Measurements from ENCODE around the gene AMBP.
"Not testable (repeated sequence)": the region's sequence is repeated elsewhere in the genome, so short reads cannot be mapped to it uniquely, and the experiment has no call there.

AMBP gene

GRCh38 chr9:114050226-114050568 lies 27.9 kb downstream of the AMBP start:
- DNase-seq = no peak

- no peak for DNase-seq
These were observed 28.5 kb downstream of the AMBP start for GRCh38 chr9:114049441-114050225.

GRCh38 chr9:114048533-114049415 lies 29.3 kb downstream of the AMBP start:
- DNase-seq = no peak

GRCh38 chr9:114047717-114048116 lies 30.4 kb downstream of the AMBP start:
- DNase-seq = no peak

- DNase-seq = no peak
These were observed 31.2 kb downstream of the AMBP start for GRCh38 chr9:114046875-114047274.

- no peak for DNase-seq
These were observed 31.8 kb downstream of the AMBP start for GRCh38 chr9:114046237-114046755.

GRCh38 chr9:114043660-114044059 lies 34.4 kb downstream of the AMBP start:
- DNase-seq = not testable (repeated sequence)

- peak; percentile 10 for DNase-seq
These were observed 38.6 kb downstream of the AMBP start for GRCh38 chr9:114039484-114039883.

- DNase-seq = peak; percentile 9
These were observed 39.3 kb downstream of the AMBP start for GRCh38 chr9:114038724-114039313.

GRCh38 chr9:114037961-114038723 lies 40.0 kb downstream of the AMBP start:
- DNase-seq = peak; percentile 15

GRCh38 chr9:114037249-114037648 lies 40.9 kb downstream of the AMBP start:
- no peak for DNase-seq

- DNase-seq = peak; percentile 11
These were observed 42.0 kb downstream of the AMBP start for GRCh38 chr9:114035845-114036801.

GRCh38 chr9:114035221-114035844 lies 42.8 kb downstream of the AMBP start:
- peak; percentile 32 for DNase-seq

- peak; percentile 33 for DNase-seq
These were observed 43.4 kb downstream of the AMBP start for GRCh38 chr9:114034661-114035062.

GRCh38 chr9:114034196-114034595 lies 43.9 kb downstream of the AMBP start:
- peak; percentile 11 for DNase-seq

GRCh38 chr9:114033397-114034103 lies 44.5 kb downstream of the AMBP start:
- peak; percentile 57 for DNase-seq

GRCh38 chr9:114031948-114032840 lies 45.9 kb downstream of the AMBP start:
- peak; percentile 21 for DNase-seq

GRCh38 chr9:114031037-114031630 lies 47.0 kb downstream of the AMBP start:
- peak; percentile 9 for DNase-seq

GRCh38 chr9:114030364-114030763 lies 47.7 kb downstream of the AMBP start:
- peak; percentile 47 for DNase-seq
